GM12878 (cell line): Measurements from ENCODE around the gene MRPS9. TPM values are rescaled to one million over a fixed set of nuclear protein-coding genes. Genes with fewer than 3 reads are reported as not detected.
A peak's percentile ranks its signal among the peaks of the same experiment; 100 is the strongest.

Experiments used
- ATAC-seq: fragments of 200-7000 bp; cut with Tn5 transposase; 3 replicates; pipeline ENCODE4 v1.9.1; 2020; ENCODE audit warnings: mild to moderate bottlenecking, moderate library complexity
- BruUV-seq: library from RNA; stranded (reverse); fragments of 400-500 nt; replicated peaks from 2 replicates; lab custom pipeline; 2021; lab: Mats Ljungman, UMichigan
- CTCF ChIA-PET: fragments of 300-600 bp; sonication (Branson Sonifier 250); formaldehyde crosslinking; extraction: SDS; loops from one replicate; lab custom pipeline; 2021; ENCODE audit warnings: inconsistent platforms; lab: Yijun Ruan, JAX
- POLR2A ChIA-PET: fragments of 350-600 bp; formaldehyde crosslinking; extraction: SDS; loops from one replicate; lab custom pipeline; 2021; ENCODE audit warnings: inconsistent platforms; lab: Charles Lee
- RAD21 ChIA-PET: fragments of 300-600 bp; sonication (Branson Sonifier 250); formaldehyde crosslinking; loops from one replicate; lab custom pipeline; 2023; ENCODE audit warnings: antibody characterized with exemption; ENCODE audit not compliant: unreplicated experiment; lab: Charles Lee
- SMC1A ChIA-PET: fragments of 300-600 bp; sonication (Branson Sonifier 250); formaldehyde crosslinking; loops from one replicate; lab custom pipeline; 2023; ENCODE audit not compliant: unreplicated experiment, uncharacterized antibody; lab: Charles Lee
- DNase-seq: peaks from one replicate; pipeline ENCODE4 v3.0.0-alpha.2; 2011; ENCODE audit warnings: low read depth, low spot score
- FAIRE-seq: peaks from 3 replicates; lab custom pipeline; 2011; peaks lifted over from hg19 to GRCh38; lab: Jason Lieb, UNC
- H2AFZ ChIP-seq: 2 replicates; pipeline ENCODE4 v1.6.0; 2011; ENCODE audit warnings: low read depth, low read length, control low read depth; ENCODE audit not compliant: control insufficient read depth
- H3K27ac ChIP-seq: 2 replicates; pipeline ENCODE4 v1.5.1; 2011; ENCODE audit warnings: control low read depth; ENCODE audit not compliant: control insufficient read depth, insufficient read depth
- H3K27me3 ChIP-seq, 2 experiments: replicated peaks in 1 of 2; 2 replicates each; pipeline versions ENCODE4 v1.6.0 to v1.6.1; 2011; ENCODE audit warnings: low read length in 1 of 2; ENCODE audit not compliant: control insufficient read depth in 2 of 2, insufficient read depth in 2 of 2
- H3K36me3 ChIP-seq, 2 experiments: 2 replicates each; pipeline ENCODE4 v1.5.1; 2011; ENCODE audit warnings: low read length in 1 of 2; ENCODE audit not compliant: control insufficient read depth in 2 of 2, insufficient read depth in 2 of 2
- H3K4me1 ChIP-seq: 2 replicates; pipeline ENCODE4 v1.6.1; 2011; ENCODE audit warnings: mild to moderate bottlenecking, low read length, moderate library complexity, mixed read lengths; ENCODE audit not compliant: control insufficient read depth, insufficient read depth
- H3K4me2 ChIP-seq: 2 replicates; pipeline ENCODE4 v1.6.0; 2011; ENCODE audit warnings: control low read depth; ENCODE audit not compliant: control insufficient read depth, insufficient read depth
- H3K4me3 ChIP-seq: fragments of 200-600 bp; sonication (generic); 2 replicates; pipeline ENCODE4 v1.5.1; 2016
- H3K79me2 ChIP-seq: 2 replicates; pipeline ENCODE4 v1.6.0; 2011; ENCODE audit warnings: low read length; ENCODE audit not compliant: control insufficient read depth, insufficient read depth
- H3K9ac ChIP-seq: 2 replicates; pipeline ENCODE4 v1.8.0; 2011; ENCODE audit warnings: low read length, control low read depth, mixed read lengths; ENCODE audit not compliant: control insufficient read depth, insufficient read depth
- H3K9me3 ChIP-seq: replicated peaks from 3 replicates; pipeline ENCODE4 v1.5.1; 2011; ENCODE audit warnings: mild to moderate bottlenecking, low read length; ENCODE audit not compliant: control insufficient read depth, insufficient read depth
- H4K20me1 ChIP-seq: 2 replicates; pipeline ENCODE4 v1.6.0; 2011; ENCODE audit not compliant: control insufficient read depth, insufficient read depth
- CBX5 ChIP-seq: sonication (generic); IDR thresholded peaks from 2 replicates; pipeline ENCODE4 v1.6.1; 2016; ENCODE audit warnings: low read depth, moderate library complexity, mild to moderate bottlenecking, inconsistent platforms
- IKZF1 ChIP-seq: fragments of 450-650 bp; conservative IDR thresholded peaks from 2 replicates; pipeline ENCODE4 v1.6.1; 2017; ENCODE audit warnings: antibody characterized with exemption, mild to moderate bottlenecking
- KLF5 ChIP-seq: fragments of 450-650 bp; IDR thresholded peaks from 2 replicates; pipeline ENCODE4 v1.6.1; 2014; ENCODE audit warnings: mild to moderate bottlenecking; ENCODE audit not compliant: partially characterized antibody
- RAD21 ChIP-seq: IDR thresholded peaks from 2 replicates; pipeline ENCODE4 v1.6.1; 2011; ENCODE audit warnings: mild to moderate bottlenecking, low read depth, low read length, moderate library complexity; ENCODE audit not compliant: insufficient read depth
- SMC3 ChIP-seq: IDR thresholded peaks from 2 replicates; pipeline ENCODE4 v1.6.1; 2011; ENCODE audit warnings: low read length, improper control_type of control experiment, borderline replicate concordance
- WGBS: methylation state at CpG from one replicate; pipeline ENCODE4 v1.1.6; 2016; ENCODE audit warnings: low lambda C conversion rate; ENCODE audit not compliant: insufficient replicate concordance, insufficient coverage; ENCODE audit errors: missing lambda C conversion rate; 5-methylcytosine and 5-hydroxymethylcytosine counted together
- in situ Hi-C: fragments of 300-500 bp; cut with MboI; formaldehyde crosslinking; loops from 9 replicates; pipeline ENCODE4 v1.14.3; 2018; ENCODE audit warnings: mixed read lengths
- intact Hi-C: fragments of 100-400 bp; cut with micrococcal nuclease; formaldehyde crosslinking; loops from one replicate; pipeline ENCODE4 v1.14.2; 2022; ENCODE audit not compliant: unreplicated experiment
- polyA plus RNA-seq, 11 experiments: library from polyadenylated mRNA; depleted of rRNA in 4 of 11; unstranded in 6 of 11; stranded (reverse) in 5 of 11; fragments of >200 nt; fragmentation: Nextera tagmentation in 4 of 11; fragmentation: Illumina TruSeq in 1 of 11; extraction: Ambion mirVana in 4 of 11; extraction: Trizol in 1 of 11; gene quantifications; 1 replicate in 1 of 11; 2 replicates in 10 of 11; pipeline versions ENCODE4 v1.2.1 to v1.2.3, GENCODE V29; 2011 to 2016; ENCODE audit warnings: inconsistent platforms in 2 of 11, missing spikeins in 2 of 11, low read depth in 1 of 11
- total RNA-seq, 4 experiments: library from RNA; depleted of rRNA in 3 of 4; stranded (reverse); fragments of >200 nt in 3 of 4; fragmentation: Illumina TruSeq in 1 of 4; extraction: Trizol in 1 of 4; gene quantifications; 2 replicates each; pipeline versions ENCODE4 v1.2.1 to v1.2.3, GENCODE V29; 2013 to 2021
- TF ChIP-seq, protein P1 (sequence below), 3 experiments: IDR thresholded peaks in 2 of 3; conservative IDR thresholded peaks in 1 of 3; 2 replicates each; pipeline ENCODE4 v1.5.1; 2011; ENCODE audit warnings: low read depth in 3 of 3, low read length in 3 of 3, mild to moderate bottlenecking in 3 of 3, control low read depth in 2 of 3, moderate library complexity in 2 of 3, inconsistent platforms in 1 of 3, mixed read lengths in 1 of 3; ENCODE audit not compliant: control insufficient read depth in 2 of 3, insufficient read depth in 1 of 3; ENCODE audit errors: extremely low read depth in 1 of 3

MRPS9 gene
- total and polyA plus RNA-seq, 10 of the 15 experiments (the other 5 are each of a cell fraction or from before 2014, with no cell fraction given) = 39.1 to 111 (median 63.4) TPM

DNA sequence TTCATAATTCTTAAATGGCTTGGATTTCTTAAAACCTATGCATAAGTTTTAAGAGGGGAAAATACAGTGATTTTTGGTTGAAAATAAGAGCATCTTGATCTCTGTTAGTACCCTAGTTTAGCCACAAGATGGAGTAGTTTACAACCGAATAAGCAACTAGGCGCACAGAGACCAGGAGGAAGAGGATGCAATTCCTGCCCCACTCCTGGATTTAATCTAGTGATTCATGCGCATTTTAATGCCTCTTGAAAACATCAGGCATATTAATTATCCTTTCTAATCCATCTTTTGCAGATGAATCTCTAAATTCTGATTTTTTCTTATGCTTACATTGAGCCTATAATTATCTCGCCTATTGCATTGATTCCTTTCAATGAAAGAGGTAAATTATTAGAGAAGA is 76.7 kb downstream of the MRPS9 start:
- POLR2A ChIA-PET = no interaction called here
- in situ Hi-C loops = loop anchor here (5.0 kb wide), 1 partner anchor 123 kb away; no protein-coding TSS in a partner anchor

More for the DNA sequence above, 76.7 kb downstream of the MRPS9 start:
- Histone ChIP-seq H3K36me3 (no peaks in the 10 kb centered on the region), H3K9me3 (no peaks in the 10 kb centered on the region), H2AFZ (no peak overlapping the region), H3K27me3 (no peaks in the 10 kb centered on the region), H3K27ac (no peak overlapping the region), H3K4me2 (no peak overlapping the region), H3K9ac (no peak overlapping the region), H4K20me1 (no peaks in the 10 kb centered on the region), H3K4me1 (peaks cover 5% of the 10 kb centered on the region), H3K4me3 (no peak overlapping the region), H3K79me2 (no peaks in the 10 kb centered on the region)
- peak; percentile 95 for FAIRE-seq
- intact Hi-C loops = loop anchor here (1.0 kb wide), 2 partner anchors 65 to 121 kb away; no protein-coding TSS in a partner anchor
- ChIA-PET SMC1A (interaction anchor here (0.6 to 4.9 kb wide), 9 partner anchors 10 to 128 kb away, joined by 3 to 37 read pairs (median 4); partner anchors contain the start of gene GPR45), RAD21 (interaction anchor here (1.0 to 5.4 kb wide), 8 partner anchors 9 to 173 kb away, joined by 3 to 41 read pairs (median 4); no protein-coding TSS in a partner anchor), CTCF (interaction anchor here (0.8 to 9.1 kb wide), 25 partner anchors 9 to 230 kb away, joined by 3 to 291 read pairs (median 5); partner anchors contain the start of genes GPR45 and MRPS9)
- BruUV-seq = no TSS peak
- WGBS = 24% methylated on average over 4 of the region's 4 CpGs
- TF ChIP-seq IKZF1 = no peak
- TF ChIP-seq, protein P1, sequence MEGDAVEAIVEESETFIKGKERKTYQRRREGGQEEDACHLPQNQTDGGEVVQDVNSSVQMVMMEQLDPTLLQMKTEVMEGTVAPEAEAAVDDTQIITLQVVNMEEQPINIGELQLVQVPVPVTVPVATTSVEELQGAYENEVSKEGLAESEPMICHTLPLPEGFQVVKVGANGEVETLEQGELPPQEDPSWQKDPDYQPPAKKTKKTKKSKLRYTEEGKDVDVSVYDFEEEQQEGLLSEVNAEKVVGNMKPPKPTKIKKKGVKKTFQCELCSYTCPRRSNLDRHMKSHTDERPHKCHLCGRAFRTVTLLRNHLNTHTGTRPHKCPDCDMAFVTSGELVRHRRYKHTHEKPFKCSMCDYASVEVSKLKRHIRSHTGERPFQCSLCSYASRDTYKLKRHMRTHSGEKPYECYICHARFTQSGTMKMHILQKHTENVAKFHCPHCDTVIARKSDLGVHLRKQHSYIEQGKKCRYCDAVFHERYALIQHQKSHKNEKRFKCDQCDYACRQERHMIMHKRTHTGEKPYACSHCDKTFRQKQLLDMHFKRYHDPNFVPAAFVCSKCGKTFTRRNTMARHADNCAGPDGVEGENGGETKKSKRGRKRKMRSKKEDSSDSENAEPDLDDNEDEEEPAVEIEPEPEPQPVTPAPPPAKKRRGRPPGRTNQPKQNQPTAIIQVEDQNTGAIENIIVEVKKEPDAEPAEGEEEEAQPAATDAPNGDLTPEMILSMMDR (IDR thresholded peaks at IDR 0.05 in 2 of 3, conservative IDR thresholded peaks at IDR 0.05 in 1 of 3; ENCODE audit: control insufficient read depth in 2 of 3, extremely low read depth in 1 of 3, insufficient read depth in 1 of 3, low read depth in 3 of 3, low read length in 3 of 3) = peak; percentile 70 to 79 (median 74)
- TF ChIP-seq SMC3 = peak; percentile 83
- TF ChIP-seq KLF5 = no peak
- TF ChIP-seq CBX5 = no peak
- TF ChIP-seq RAD21 = peak; percentile 94
- DNase-seq = no peak
- ATAC-seq = peak; percentile 70
